DND-41 (cell line): ENCODE measurements around the gene MAML3.

Experiments used
- CTCF ChIP-seq: IDR thresholded peaks from 2 replicates; pipeline ENCODE4 v1.5.1; 2012; ENCODE audit warnings: borderline replicate concordance, low read length, moderate library complexity, mild to moderate bottlenecking; ENCODE audit not compliant: poor library complexity, severe bottlenecking; ENCODE audit errors: extremely low read depth
- EZH2 ChIP-seq: IDR thresholded peaks from 3 replicates; pipeline ENCODE4 v1.6.1; 2012; ENCODE audit warnings: borderline replicate concordance, low read depth, mild to moderate bottlenecking, moderate library complexity, low read length, inconsistent platforms; ENCODE audit not compliant: severe bottlenecking

DNA sequence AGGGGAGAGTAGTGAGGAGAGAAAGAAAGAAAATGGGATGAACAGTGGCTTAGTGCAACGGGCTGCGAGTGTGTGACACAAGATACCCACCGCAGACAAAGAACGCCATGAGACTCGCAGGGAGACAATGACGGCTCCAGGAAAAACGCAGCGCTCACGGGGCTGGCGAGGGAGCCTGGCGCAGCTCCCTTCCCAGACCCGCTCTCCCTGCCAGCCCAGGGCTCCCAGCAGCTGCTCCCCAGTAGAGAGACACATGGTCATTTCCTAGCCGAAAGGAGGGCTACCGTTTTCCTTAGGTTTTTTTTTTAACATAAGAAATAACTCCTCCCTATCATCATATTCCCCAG is 149.5 kb downstream of the MAML3 start:
- TF ChIP-seq CTCF (no peak), EZH2 (no peak)
